SK-N-SH treated with all-trans-retinoic acid at 6 μM for 48 hours (cell line): ENCODE data around the gene SLC30A3.

Source experiments
- ATAC-seq: fragments of 200-7000 bp; cut with Tn5 transposase; 3 replicates; pipeline ENCODE4 v1.9.1; 2020; ENCODE audit warnings: mild to moderate bottlenecking, moderate library complexity
- ARNTL ChIP-seq: fragments of 450-650 bp; formaldehyde crosslinking; IDR thresholded peaks from 2 replicates; pipeline ENCODE4 v1.5.0; 2020; ENCODE audit warnings: low read depth, mild to moderate bottlenecking, moderate library complexity, borderline replicate concordance
- BACH2 ChIP-seq: fragments of 250-450 bp; sonication (Bioruptor Pico); IDR thresholded peaks from 2 replicates; pipeline ENCODE4 v1.9.0; 2021; ENCODE audit warnings: mild to moderate bottlenecking, borderline replicate concordance
- CREB5 ChIP-seq: fragments of 250-450 bp; sonication (Bioruptor Pico); IDR thresholded peaks from 2 replicates; pipeline ENCODE4 v1.5.1; 2020; ENCODE audit warnings: low read depth, mild to moderate bottlenecking, moderate library complexity
- CSDC2 ChIP-seq: fragments of 250-450 bp; sonication (Bioruptor Pico); IDR thresholded peaks from 2 replicates; pipeline ENCODE4 v1.5.0; 2020; ENCODE audit warnings: mild to moderate bottlenecking, moderate library complexity
- ESRRG ChIP-seq: fragments of 250-450 bp; sonication (Bioruptor Pico); IDR thresholded peaks from 2 replicates; pipeline ENCODE4 v1.6.1; 2021; ENCODE audit warnings: mild to moderate bottlenecking
- GLIS3 ChIP-seq: fragments of 250-450 bp; sonication (Bioruptor Pico); IDR thresholded peaks from 2 replicates; pipeline ENCODE4 v1.5.0; 2020; ENCODE audit warnings: mild to moderate bottlenecking, moderate library complexity
- ISL1 ChIP-seq: fragments of 250-450 bp; sonication (Bioruptor Pico); IDR thresholded peaks from 2 replicates; pipeline ENCODE4 v2.1.2; 2022; ENCODE audit warnings: mild to moderate bottlenecking, moderate library complexity
- OSR1 ChIP-seq: fragments of 250-450 bp; sonication (Bioruptor Pico); IDR thresholded peaks from 2 replicates; pipeline ENCODE4 v1.8.0; 2022; ENCODE audit warnings: moderate library complexity, mild to moderate bottlenecking, inconsistent platforms
- PATZ1 ChIP-seq: fragments of 250-450 bp; sonication (Bioruptor Pico); IDR thresholded peaks from 2 replicates; pipeline ENCODE4 v1.8.0; 2020; ENCODE audit warnings: mild to moderate bottlenecking, moderate library complexity, borderline replicate concordance
- POU6F1 ChIP-seq: fragments of 250-450 bp; sonication (Bioruptor Pico); IDR thresholded peaks from 2 replicates; pipeline ENCODE4 v1.8.0; 2021; ENCODE audit warnings: low read depth, mild to moderate bottlenecking, moderate library complexity, borderline replicate concordance
- PPARA ChIP-seq: fragments of 250-450 bp; sonication (Bioruptor Pico); IDR thresholded peaks from 2 replicates; pipeline ENCODE4 v1.5.0; 2020; ENCODE audit warnings: mild to moderate bottlenecking, borderline replicate concordance
- RARB ChIP-seq: fragments of 250-450 bp; sonication (Bioruptor Pico); IDR thresholded peaks from 2 replicates; pipeline ENCODE4 v1.8.0; 2021; ENCODE audit warnings: mild to moderate bottlenecking, moderate library complexity
- SNAI2 ChIP-seq: fragments of 250-450 bp; sonication (Bioruptor Pico); IDR thresholded peaks from 2 replicates; pipeline ENCODE4 v1.5.0; 2020; ENCODE audit warnings: mild to moderate bottlenecking, moderate library complexity
- TCF4 ChIP-seq: fragments of 250-450 bp; sonication (Bioruptor Pico); IDR thresholded peaks from 2 replicates; pipeline ENCODE4 v1.8.0; 2021; ENCODE audit warnings: mild to moderate bottlenecking, moderate library complexity, borderline replicate concordance
- TOX ChIP-seq: fragments of 250-450 bp; sonication (Bioruptor Pico); IDR thresholded peaks from 2 replicates; pipeline ENCODE4 v1.8.0; 2021; ENCODE audit warnings: mild to moderate bottlenecking, moderate library complexity, borderline replicate concordance
- ZC3H10 ChIP-seq: fragments of 250-450 bp; sonication (Bioruptor Pico); IDR thresholded peaks from 2 replicates; pipeline ENCODE4 v1.5.1; 2021; ENCODE audit warnings: mild to moderate bottlenecking, moderate library complexity
- ZFP3 ChIP-seq: fragments of 250-450 bp; sonication (Bioruptor Pico); IDR thresholded peaks from 2 replicates; pipeline ENCODE4 v1.5.0; 2020; ENCODE audit warnings: mild to moderate bottlenecking, moderate library complexity
- ZFP30 ChIP-seq: fragments of 450-650 bp; formaldehyde crosslinking; IDR thresholded peaks from 2 replicates; pipeline ENCODE4 v1.5.0; 2022; ENCODE audit warnings: mild to moderate bottlenecking, moderate library complexity
- ZNF565 ChIP-seq: fragments of 450-650 bp; formaldehyde crosslinking; conservative IDR thresholded peaks from 2 replicates; pipeline ENCODE4 v1.5.0; 2020; ENCODE audit warnings: low read depth, mild to moderate bottlenecking, moderate library complexity
- ZNF70 ChIP-seq: fragments of 450-650 bp; formaldehyde crosslinking; IDR thresholded peaks from 2 replicates; pipeline ENCODE4 v1.5.0; 2020; ENCODE audit warnings: mild to moderate bottlenecking, moderate library complexity
- ZNF8 ChIP-seq: fragments of 450-650 bp; formaldehyde crosslinking; IDR thresholded peaks from 2 replicates; pipeline ENCODE4 v1.5.0; 2020; ENCODE audit warnings: mild to moderate bottlenecking, moderate library complexity
- TF ChIP-seq, protein P1 (sequence below): fragments of 250-450 bp; sonication (Bioruptor Pico); IDR thresholded peaks from 2 replicates; pipeline ENCODE4 v1.5.0; 2020; ENCODE audit warnings: mild to moderate bottlenecking, moderate library complexity

SLC30A3 gene

DNA sequence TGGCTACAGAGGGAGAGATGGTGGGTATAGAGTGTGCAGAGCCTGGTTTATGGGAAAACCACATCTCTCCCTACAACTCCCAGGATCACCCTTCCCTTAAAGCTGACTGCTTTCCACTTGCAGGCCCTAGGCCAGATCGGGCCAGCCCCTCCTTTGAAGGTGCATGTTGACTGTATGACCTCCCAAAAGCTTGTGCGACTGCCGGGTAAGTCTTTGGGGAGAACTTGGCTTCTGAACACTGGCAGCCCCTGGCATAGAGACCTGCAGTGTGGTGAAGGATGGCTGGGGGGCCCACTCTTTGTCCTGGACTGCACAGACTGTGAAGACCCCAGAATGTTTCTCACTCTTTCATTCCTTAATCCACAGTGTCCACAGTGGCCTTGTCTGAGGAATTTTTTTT, 26.2 kb downstream of the SLC30A3 start:
- ATAC-seq, result no peak
- TF ChIP-seq ZNF8 (CRISPR knock-in tag), result no peak
- no peak for TF ChIP-seq GLIS3 (CRISPR knock-in tag)
- TF ChIP-seq RARB (CRISPR knock-in tag), result no peak
- no peak for TF ChIP-seq TOX
- TF ChIP-seq, protein P1, sequence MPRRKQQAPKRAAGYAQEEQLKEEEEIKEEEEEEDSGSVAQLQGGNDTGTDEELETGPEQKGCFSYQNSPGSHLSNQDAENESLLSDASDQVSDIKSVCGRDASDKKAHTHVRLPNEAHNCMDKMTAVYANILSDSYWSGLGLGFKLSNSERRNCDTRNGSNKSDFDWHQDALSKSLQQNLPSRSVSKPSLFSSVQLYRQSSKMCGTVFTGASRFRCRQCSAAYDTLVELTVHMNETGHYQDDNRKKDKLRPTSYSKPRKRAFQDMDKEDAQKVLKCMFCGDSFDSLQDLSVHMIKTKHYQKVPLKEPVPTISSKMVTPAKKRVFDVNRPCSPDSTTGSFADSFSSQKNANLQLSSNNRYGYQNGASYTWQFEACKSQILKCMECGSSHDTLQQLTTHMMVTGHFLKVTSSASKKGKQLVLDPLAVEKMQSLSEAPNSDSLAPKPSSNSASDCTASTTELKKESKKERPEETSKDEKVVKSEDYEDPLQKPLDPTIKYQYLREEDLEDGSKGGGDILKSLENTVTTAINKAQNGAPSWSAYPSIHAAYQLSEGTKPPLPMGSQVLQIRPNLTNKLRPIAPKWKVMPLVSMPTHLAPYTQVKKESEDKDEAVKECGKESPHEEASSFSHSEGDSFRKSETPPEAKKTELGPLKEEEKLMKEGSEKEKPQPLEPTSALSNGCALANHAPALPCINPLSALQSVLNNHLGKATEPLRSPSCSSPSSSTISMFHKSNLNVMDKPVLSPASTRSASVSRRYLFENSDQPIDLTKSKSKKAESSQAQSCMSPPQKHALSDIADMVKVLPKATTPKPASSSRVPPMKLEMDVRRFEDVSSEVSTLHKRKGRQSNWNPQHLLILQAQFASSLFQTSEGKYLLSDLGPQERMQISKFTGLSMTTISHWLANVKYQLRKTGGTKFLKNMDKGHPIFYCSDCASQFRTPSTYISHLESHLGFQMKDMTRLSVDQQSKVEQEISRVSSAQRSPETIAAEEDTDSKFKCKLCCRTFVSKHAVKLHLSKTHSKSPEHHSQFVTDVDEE (CRISPR knock-in tag), result no peak
- TF ChIP-seq ESRRG (CRISPR knock-in tag), result no peak
- no peak for TF ChIP-seq SNAI2 (CRISPR knock-in tag)
- TF ChIP-seq ZFP3, result no peak
- TF ChIP-seq ZNF70 (CRISPR knock-in tag), result no peak
- no peak for TF ChIP-seq ISL1 (CRISPR knock-in tag)
- TF ChIP-seq ZNF565 (CRISPR knock-in tag), result no peak
- TF ChIP-seq TCF4 (CRISPR knock-in tag), result no peak
- TF ChIP-seq CREB5 (CRISPR knock-in tag), result no peak
- TF ChIP-seq POU6F1 (CRISPR knock-in tag), result no peak
- TF ChIP-seq ARNTL, result no peak
- no peak for TF ChIP-seq ZFP30 (CRISPR knock-in tag)
- TF ChIP-seq OSR1 (CRISPR knock-in tag), result no peak
- no peak for TF ChIP-seq ZC3H10 (CRISPR knock-in tag)
- TF ChIP-seq CSDC2, result no peak

DNA sequence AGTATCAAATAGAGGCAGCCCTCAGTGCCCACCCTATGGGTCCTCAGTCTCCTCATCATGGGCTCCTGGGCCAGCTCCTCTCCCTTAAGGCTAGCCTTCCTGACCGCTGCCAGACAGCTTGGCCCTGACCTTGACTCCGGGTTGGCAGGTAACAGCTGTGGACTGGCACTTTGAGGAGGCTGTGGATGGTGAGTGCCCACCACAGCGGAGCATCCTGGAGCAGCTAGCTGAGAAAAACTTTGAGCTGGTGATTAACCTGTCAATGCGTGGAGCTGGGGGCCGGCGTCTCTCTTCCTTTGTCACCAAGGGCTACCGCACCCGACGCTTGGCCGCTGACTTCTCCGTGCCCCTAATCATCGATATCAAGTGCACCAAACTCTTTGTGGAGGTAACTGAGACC, 26.7 kb downstream of the SLC30A3 start:
- no peak for TF ChIP-seq ZNF565 (CRISPR knock-in tag)
- TF ChIP-seq PPARA (CRISPR knock-in tag), result no peak
- no peak for TF ChIP-seq ZFP3
- TF ChIP-seq CSDC2, result no peak
- no peak for TF ChIP-seq BACH2 (CRISPR knock-in tag)
- TF ChIP-seq CREB5 (CRISPR knock-in tag), result no peak
- no peak for TF ChIP-seq ISL1 (CRISPR knock-in tag)
- TF ChIP-seq OSR1 (CRISPR knock-in tag), result no peak
- no peak for ATAC-seq

DNA sequence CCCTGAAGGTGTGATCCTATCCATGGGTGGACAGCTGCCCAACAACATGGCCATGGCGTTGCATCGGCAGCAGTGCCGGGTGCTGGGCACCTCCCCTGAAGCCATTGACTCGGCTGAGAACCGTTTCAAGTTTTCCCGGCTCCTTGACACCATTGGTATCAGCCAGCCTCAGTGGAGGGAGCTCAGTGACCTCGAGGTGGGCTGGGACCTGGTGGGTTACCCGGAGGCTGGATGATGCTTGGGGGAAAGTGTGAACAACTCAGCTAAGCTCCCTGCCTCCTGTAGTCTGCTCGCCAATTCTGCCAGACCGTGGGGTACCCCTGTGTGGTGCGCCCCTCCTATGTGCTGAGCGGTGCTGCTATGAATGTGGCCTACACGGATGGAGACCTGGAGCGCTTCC, 29.5 kb downstream of the SLC30A3 start:
- ATAC-seq, result no peak
- TF ChIP-seq ZNF565 (CRISPR knock-in tag) (no peak), ISL1 (CRISPR knock-in tag) (no peak), TCF4 (CRISPR knock-in tag) (no peak), PPARA (CRISPR knock-in tag) (no peak), CREB5 (CRISPR knock-in tag) (no peak), ZNF8 (CRISPR knock-in tag) (no peak), POU6F1 (CRISPR knock-in tag) (no peak), ZFP3 (no peak), ZFP30 (CRISPR knock-in tag) (no peak), PATZ1 (no peak), OSR1 (CRISPR knock-in tag) (no peak), GLIS3 (CRISPR knock-in tag) (no peak), ZNF70 (CRISPR knock-in tag) (no peak), ZC3H10 (CRISPR knock-in tag) (no peak)
- TF ChIP-seq, protein P1 (CRISPR knock-in tag), result no peak
